ENCODE measurements around the gene IFITM1. TPM values are rescaled to one million over a fixed set of nuclear protein-coding genes. Genes with fewer than 3 reads are reported as not detected.
"Not testable (repeated sequence)": the region's sequence is repeated elsewhere in the genome, so short reads cannot be mapped to it uniquely, and the experiment has no call there.

IFITM1 gene
- polyA plus RNA-seq, 3 donors = 84.7 to 356 (median 325) TPM

DNA sequence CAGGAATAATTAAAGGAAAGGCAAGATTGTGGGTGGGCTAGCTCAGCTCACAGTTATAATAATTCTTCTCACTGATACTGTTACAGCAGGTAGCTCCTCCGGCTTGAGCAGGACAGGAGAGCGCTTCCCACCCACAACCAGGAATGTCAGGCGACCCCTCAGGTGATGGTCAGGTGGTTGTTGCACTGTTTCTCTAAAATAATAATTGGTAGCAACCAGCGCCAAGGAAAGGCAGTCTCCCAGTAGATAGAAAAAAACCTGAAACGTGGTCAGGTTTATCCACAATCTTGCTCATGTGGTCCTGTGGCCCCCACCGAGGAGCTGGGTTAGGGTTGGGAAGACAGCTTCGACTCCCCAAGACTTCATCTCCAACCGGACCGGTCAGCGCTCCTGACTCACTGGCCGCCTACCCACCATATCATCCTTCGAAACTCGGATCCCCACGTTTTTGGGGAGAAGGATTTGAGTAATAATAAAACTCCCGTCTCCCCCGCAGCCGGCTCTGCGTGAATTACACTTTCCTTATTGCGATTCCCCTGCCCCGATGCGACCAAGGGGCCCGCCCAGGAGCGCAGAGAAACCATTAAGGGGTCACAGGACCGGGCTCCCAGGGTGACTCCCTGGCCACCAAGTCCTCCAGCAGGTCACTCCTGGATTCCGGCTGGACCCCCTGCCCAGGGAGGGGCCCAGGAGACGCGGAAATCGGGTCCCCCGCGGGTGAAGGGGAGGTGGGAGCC is 4.0 kb downstream of the IFITM1 start:
- WGBS, 3 donors = 22 to 36% (median 30%) methylated on average over 12 to 16 of the region's 30 CpGs
- not testable (repeated sequence) for H3K27ac ChIP-seq (ENCODE audit: low read depth, low read length)

DNA sequence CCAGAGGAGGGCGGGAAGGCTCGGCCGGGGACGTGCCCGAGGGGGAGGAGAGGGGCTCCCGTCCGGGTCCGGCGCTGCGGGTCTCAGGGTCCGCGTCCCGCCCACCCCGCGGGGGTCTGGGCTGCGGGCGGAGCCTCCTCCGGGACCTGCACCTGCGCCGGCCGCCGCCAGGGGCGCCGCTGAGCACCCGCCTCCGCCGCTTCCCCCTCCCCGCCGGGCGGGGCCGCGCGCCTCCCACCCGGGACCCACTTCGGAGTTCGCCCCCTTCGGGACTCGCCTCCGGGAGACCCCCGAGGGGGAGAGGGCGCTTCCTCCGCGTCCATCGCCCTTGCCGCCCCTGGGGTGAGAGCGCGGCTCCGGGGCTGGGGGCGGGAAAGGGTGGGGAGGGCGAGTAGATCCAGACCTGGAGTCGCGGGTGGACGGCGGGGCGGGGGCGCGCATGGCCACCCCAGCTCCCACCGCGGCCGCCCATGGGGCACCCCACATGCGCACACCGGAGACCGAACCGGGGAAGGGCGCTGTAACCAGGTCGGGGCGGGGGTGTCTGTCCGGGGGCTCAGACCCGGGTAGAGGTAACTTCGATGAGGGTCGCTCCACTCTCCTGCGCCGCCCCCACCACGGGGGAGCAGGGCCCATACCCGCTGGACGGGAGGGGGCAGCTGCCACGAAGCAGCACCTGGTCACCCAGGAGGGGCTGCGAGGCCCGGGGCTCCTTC is 4.7 kb downstream of the IFITM1 start:
- 0 to 2% (median 1%) methylated on average over 8 to 15 of the region's 79 CpGs for WGBS, 3 donors
- H3K27ac ChIP-seq (ENCODE audit: low read depth, low read length) = not testable (repeated sequence)

DNA sequence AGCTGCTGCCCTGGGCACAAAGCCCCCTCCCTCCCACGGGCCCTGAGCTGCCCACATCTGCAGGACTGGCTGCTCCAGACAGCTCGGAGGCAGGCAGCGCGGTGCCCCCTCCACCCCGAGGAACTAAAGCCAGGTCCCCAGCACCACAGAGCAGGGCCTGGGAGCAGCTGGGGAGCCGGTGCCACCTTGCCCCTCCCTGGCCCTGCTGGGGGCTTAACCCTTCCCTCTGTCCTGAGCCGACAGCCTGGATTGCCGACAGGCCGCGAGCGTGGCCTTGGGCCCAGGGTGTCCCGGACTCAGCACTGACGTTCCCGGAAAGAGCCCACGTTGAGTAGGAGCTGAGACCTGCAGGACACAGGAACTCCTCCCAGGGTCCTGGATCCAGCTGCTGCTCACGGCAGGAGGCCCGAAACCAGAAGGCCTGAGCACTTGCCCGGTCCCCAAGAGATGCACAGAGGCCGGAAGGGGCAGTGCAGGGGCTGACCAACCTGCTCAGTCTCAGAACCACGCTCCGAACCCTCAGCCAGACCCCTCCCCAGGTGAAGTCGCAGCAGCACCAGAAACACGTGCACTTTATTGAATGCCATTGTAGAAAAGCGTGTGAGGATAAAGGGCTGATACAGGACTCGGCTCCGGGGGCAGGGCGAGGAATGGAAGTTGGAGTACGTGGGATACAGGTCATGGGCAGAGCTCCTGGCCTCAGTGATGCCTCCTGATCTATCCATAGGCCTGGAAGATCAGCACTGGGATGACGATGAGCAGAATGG is 5.5 kb downstream of the IFITM1 start:
- not testable (repeated sequence) for H3K27ac ChIP-seq (ENCODE audit: low read depth, low read length)
- WGBS, 3 donors = 7 to 13% (median 11%) methylated on average over 19 to 20 of the region's 29 CpGs

DNA sequence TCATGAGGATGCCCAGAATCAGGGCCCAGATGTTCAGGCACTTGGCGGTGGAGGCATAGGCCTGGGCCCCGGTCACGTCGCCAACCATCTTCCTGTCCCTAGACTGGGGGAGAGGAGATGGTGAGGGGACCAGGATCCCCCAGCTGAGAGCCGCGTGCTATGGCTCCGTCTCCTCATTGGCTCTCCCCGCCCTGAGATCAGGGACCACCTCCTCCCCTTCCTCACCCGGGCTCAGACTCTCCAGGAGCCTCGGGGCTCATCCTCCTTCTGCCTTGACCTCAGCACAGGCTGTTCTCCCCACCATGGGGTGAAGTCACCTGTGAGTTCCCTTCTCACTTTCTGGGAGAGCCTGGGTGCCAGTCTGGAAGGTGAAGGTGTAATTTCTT is 6.0 kb downstream of the IFITM1 start:
- not testable (repeated sequence) for H3K27ac ChIP-seq (ENCODE audit: low read depth, low read length)
- WGBS, 3 donors = 0 to 3% (median 2%) methylated on average over 2 to 7 of the region's 10 CpGs

DNA sequence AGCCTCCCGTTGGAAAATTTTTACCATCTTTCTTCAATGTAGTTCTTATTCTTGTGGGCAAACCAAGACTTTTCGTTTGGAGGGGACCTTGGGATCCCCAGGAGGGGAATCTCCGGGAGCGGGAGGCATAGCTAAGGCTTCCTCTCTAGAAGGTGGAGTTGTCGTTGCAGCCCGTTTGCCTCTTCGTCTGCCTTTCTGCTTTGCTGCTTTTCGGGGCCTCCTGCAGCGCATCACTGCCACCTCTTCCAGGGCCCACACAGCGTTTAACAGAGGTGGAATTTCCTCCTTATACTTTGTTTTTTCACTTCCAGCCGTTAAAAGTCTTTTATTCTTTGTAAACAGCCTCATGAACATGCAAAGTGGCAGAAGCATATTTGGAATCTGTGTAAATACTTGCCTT is 10.3 kb downstream of the IFITM1 start:
- H3K27ac ChIP-seq (ENCODE audit: low read depth, low read length) = no peak overlapping the region
- 62 to 67% (median 65%) methylated on average over 11 of the region's 11 CpGs for WGBS, 3 donors

DNA sequence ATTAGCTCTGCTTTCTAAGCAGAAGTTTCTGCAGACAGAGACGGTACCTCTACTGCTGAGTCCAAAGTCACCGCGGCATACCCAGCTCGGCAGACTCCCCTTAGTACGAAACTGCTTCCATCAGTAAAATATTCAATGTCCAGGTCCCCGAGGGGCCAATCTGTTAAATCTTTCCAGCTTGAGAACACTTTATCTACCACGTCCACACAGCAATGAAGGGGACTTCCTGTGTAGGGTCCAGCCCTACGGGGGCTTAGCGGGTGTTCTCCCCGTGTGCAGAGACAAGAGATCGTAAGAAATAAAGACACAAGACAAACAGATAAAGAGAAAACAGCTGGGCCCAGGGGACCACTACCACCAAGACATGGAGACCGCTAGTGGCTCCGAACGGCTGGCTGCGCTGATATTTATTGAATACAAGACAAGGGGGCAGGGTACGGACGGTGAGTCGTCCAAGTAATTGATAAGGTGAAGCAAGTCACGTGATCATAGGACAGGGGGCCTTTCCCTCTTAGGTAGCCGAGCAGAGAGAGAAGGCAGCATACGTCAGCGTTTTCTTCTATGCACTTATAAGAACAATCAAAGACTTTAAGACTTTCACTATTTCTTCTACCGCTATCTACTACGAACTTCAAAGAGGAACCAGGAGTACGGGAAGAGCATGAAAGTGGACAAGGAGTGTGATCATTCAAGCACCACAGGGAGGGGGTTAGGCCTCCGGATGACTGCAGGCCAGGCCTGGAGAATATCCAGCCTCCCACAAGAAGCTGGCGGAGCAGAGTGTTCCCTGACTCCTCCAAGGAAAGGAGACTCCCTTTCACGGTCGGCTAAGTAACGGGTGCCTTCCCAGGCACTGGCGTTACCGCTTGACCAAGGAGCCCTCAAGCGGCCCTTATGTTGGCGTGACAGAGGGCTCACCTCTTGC is 11.0 kb downstream of the IFITM1 start:
- WGBS, 3 donors = 48 to 56% (median 49%) methylated on average over 26 to 28 of the region's 34 CpGs
- H3K27ac ChIP-seq (ENCODE audit: low read depth, low read length) = not testable (repeated sequence)

DNA sequence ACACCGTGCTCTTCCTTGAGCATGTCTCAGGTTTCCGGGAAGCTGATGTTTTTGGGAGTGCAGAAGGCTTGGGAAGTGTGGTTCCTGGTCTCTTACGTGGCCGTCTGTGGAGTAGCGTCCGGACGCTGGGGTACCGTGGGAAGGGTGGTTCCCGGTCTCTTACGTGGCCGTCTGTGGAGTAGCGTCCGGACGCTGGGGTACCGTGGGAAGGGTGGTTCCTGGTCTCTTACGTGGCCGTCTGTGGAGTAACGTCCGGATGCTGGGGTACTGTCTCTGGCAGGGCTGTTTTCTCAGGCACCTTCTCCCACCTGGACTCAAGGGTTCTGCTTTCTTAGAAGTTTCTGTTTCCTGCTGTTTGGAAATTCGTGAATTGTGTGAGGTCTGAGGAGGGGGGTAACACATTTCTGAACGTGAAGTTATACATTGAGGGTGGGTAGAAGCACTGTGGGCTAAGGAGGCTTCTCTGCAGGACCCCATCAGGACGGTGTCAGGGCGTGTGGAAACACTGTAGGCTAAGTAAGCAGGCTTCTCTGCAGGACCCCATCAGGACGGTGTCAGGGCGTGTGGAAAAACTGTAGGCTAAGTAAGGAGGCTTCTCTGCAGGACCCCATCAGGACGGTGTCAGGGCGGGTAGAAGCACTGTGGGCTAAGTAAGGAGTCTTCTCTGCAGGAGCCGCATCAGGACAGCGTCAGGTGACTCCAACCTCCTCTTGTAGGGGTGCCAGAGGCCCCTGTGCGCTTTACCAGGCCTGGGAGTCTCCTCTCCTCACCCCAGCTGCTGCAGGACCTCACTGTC is 12.2 kb downstream of the IFITM1 start:
- H3K27ac ChIP-seq (ENCODE audit: low read depth, low read length) = peak overlapping the region; percentile 98

DNA sequence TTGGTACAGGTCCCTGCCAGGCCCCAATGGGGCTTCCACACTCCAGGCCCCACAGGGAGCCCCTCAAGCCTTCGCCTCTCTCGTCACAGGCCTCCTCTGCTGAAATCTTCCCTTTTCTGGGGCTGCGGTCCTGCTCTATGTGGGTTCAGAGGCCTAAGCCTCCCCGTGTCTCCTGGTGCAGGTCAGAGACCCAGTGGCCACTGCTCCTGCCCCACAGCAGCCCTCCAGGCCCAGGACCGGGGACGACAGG is 12.7 kb downstream of the IFITM1 start:
- H3K27ac ChIP-seq (ENCODE audit: low read depth, low read length) = peak overlapping the region; percentile 98
- WGBS, 3 donors = 38 to 71% (median 40%) methylated on average over 6 of the region's 6 CpGs

More for the DNA sequence above, 12.2 kb downstream of the IFITM1 start:
- 72 to 83% (median 81%) methylated on average over 30 of the region's 30 CpGs for WGBS, 3 donors

DNA sequence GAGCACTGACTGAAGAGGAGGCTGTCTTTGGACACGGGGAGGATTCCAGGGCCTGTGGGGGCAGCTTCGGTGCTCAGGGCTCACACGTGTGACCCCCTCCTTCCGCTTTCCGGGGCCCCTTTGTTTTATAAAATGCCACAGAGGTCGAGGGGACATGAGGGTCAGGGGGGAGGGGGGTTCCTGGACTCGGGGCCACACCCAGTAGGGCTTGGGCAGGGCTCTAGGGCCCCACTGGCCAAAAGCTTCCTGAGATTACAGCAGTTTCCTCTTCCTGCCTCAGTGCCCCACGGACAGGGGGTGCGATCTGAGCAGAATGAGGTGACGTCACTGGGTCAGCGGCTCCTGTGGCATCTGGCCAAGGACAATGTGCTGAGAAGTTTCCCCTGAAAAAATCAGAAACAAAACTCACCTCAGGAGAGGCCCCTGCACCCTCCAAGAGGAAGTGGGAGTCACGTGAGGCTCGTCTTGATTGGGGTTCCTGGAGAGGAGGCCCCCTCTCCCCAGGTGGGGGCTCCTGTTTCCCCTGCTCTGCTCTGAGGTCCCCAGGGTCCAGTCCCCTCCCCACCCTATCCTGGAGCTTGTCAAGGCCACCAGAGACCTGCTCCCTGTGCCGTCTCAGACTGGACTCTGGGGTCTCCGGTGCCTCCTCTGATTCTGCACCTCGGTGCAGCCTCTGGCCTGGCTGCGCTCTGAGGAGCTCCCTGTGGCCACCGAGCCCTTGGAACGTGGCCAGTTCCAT is 13.2 kb downstream of the IFITM1 start:
- 5 to 22% (median 14%) methylated on average over 19 of the region's 19 CpGs for WGBS, 3 donors
- H3K27ac ChIP-seq (ENCODE audit: low read depth, low read length) = peak overlapping the region; percentile 98

DNA sequence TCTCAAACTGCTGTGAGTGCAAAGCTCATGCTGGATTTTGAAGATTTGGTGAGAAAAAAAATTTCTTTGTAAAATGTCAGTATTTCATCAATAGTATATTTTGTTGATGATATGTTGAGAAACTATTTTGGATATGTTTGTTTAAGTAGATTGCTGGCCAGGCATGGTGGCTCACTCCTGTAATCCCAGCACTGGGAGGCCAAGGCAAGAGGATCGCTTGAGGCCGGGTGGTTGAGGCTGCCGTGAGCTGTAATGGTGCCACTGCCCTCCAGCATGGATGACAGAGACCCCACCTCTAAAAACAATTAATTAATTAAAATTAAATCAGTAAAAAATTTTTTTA is 13.7 kb downstream of the IFITM1 start:
- WGBS, 3 donors = 94 to 100% (median 98%) methylated on average over 3 of the region's 3 CpGs
- peak overlapping the region; percentile 98 for H3K27ac ChIP-seq (ENCODE audit: low read depth, low read length)

DNA sequence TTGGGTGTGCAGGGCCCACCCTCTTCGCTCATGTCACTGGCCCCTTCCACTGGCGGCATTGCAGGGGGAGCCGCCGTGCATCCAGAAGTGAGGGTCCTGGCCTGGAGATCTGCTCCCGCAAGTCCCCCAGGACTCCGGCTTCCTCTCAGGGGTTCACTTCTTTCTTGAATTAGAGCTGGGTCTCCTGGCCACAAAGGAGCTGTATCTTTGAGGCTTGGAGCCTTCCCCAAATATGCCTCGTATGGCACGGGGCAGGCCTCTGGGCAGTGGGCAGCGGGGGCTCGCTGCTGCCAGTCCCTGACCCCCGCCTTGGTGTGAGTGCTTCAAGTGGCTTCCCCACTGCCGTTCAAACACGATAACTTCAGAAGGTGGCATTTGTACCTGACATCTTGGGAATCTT is 14.2 kb downstream of the IFITM1 start:
- H3K27ac ChIP-seq (ENCODE audit: low read depth, low read length) = no peak overlapping the region
- WGBS, 3 donors = 94 to 97% (median 96%) methylated on average over 13 of the region's 13 CpGs

DNA sequence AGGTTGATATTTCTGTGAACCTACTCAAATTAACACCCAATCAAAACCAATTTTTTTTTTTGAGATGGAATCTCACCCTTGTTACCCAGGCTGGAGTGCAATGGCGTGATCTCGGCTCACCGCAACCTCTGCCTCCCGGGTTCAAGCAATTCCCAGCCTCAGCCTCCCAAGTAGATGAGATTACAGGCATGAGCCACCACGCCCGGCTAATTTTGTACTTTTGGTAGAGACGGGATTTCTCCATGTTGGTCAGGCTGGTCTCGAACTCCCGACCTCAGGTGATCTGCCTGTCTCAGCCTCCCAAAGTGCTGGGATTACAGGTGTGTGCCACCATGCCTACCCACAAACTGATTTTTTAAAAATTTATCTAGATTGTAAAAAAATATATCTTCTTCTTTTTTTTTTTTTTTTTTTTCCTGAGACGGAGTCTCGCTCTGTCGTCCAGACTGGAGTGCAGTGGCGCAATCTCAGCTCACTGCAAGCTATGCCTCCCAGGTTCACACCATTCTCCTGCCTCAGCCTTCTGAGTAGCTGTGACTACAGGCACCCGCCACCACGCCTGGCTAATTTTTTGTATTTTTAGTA is 14.8 kb downstream of the IFITM1 start:
- WGBS, 3 donors = 88 to 90% (median 89%) methylated on average over 14 to 15 of the region's 15 CpGs
- not testable (repeated sequence) for H3K27ac ChIP-seq (ENCODE audit: low read depth, low read length)

DNA sequence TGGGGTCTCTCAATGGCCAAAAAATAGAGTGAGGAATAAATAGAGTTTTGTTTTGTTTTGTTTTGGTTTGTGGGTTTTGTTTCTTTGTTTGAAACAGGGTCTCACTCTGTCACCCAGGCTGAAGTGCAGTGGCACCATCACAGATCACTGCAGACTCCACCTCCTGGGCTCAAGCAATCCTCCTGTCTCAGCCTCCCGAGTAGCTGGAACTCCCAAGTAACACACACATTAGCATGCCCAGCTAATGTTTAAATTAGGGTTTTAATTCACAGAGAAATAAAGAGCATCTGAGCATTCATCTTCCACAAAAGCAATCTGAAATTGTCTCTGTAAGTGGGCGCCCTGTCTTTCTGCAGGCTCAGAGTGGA is 16.0 kb downstream of the IFITM1 start:
- H3K27ac ChIP-seq (ENCODE audit: low read depth, low read length) = no peak overlapping the region
- WGBS, 3 donors = 94 to 98% (median 96%) methylated on average over 2 of the region's 2 CpGs

DNA sequence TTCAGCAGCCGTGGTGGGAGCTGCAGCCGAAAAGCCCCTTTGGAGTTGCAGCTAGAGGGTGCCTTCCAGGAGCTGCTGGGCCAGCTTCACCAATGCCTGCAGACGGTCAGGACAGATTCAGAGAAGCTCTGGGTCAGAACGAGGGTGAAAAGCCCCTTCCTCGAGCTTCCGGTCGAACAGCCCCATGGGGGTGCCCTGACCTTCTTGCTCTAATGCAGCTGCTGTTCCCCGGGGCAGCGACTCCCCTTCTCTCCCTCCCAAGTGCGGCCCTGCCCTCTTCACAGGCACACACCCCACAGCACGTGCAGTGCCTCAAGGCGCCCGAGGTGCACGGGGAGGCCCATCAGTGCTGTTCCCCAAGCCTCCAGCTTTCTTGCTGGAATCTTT is 16.5 kb downstream of the IFITM1 start:
- 80 to 84% (median 81%) methylated on average over 12 to 14 of the region's 14 CpGs for WGBS, 3 donors

DNA sequence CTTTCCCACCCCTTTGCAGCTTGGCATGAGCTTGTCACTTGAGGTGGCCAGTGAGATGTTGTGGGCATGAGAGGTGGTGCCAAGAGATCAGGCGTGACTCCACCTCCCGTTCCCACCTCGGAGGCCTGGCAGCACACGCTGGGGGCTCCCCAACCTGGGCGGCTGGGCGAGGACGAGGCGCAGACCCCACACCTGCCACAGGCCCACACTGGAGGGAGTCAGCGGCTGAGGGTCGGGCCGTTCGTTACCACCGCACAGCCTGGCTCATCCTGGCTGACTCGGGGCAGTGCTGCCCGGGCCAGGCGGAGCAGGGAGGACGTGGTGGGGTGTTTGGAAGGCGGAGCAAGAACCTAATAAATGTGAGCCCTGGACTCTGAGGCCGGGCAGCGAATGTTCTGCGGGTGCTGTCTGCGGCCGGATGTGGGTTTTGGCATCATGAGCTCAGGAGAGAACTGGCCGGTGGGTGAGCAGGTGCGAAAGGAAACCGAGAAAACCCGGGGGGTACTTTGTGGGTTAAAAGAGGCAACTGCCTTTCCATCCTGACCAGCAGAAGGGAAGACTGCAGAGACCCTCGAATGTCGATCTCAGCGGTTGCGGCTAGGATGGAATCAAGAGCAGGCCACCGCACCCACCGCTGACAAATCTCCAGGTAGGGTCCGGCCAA is 17.0 kb downstream of the IFITM1 start:
- H3K27ac ChIP-seq (ENCODE audit: low read depth, low read length) = no peak overlapping the region
- 84 to 86% (median 84%) methylated on average over 34 of the region's 34 CpGs for WGBS, 3 donors

More for the DNA sequence above, 16.5 kb downstream of the IFITM1 start:
- H3K27ac ChIP-seq (ENCODE audit: low read depth, low read length) = no peak overlapping the region

DNA sequence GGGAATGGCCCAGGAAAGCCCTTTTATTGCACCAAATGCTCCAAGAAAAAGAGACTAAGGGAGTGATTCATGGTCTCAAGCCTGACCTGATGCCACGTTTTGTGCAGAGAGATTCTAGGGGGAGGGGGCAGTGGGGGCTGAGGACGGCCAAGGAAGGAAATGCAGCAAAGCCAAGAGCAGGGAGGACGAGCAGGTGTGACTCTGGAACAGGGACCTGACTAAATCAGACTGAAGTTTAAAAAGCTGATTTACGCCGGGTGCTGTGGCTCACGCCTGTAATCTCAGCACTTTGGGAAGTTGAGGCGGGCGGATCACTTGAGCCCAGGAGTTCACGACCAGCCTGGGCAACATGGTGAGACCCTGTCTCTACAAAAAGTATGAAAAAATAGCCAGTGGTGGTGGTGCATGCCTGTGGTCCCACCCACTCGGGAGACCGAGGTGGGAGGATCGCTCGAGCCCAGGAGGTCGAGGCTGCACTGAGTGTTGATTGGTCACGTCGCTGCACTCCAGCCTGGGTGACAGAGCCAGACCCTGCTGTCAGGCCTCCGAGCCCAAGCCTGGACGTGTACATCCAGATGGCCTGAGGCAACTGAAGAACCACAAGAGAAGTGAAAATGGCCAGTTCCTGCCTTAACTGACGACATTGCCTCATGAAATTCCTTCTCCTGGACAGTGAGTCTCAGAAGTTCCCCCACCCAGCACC is 17.7 kb downstream of the IFITM1 start:
- WGBS, 3 donors = 82 to 87% (median 84%) methylated on average over 19 of the region's 19 CpGs
- no peak overlapping the region for H3K27ac ChIP-seq (ENCODE audit: low read depth, low read length)
